K562 (cell line): ENCODE measurements around the gene LINGO4. TPM values are rescaled to one million over a fixed set of nuclear protein-coding genes. Genes with fewer than 3 reads are reported as not detected.

ENCODE experiments used
- ATAC-seq: fragments of 200-7000 bp; cut with Tn5 transposase; 3 replicates; pipeline ENCODE4 v1.9.1; 2020; ENCODE audit warnings: moderate library complexity
- BruUV-seq: library from RNA; stranded (reverse); fragments of 400-500 nt; replicated peaks from 2 replicates; lab custom pipeline; 2021; lab: Mats Ljungman, UMichigan
- CTCF ChIA-PET: fragments of 300-600 bp; formaldehyde crosslinking; extraction: SDS; loops from one replicate; lab custom pipeline; 2021; ENCODE audit warnings: low intra/inter-chr PET ratio; lab: Yijun Ruan, JAX
- POLR2A ChIA-PET: fragments of 300-600, 350-650 bp; sonication (Branson Sonifier 250); formaldehyde crosslinking; extraction: SDS; loops from one replicate; lab custom pipeline; 2021; ENCODE audit warnings: antibody characterized with exemption, inconsistent platforms; lab: Yijun Ruan, JAX
- DNase-seq, 4 experiments: peaks; one replicate each; pipeline versions ENCODE4 v3.0.0 to v3.0.0-alpha.2; 2011 to 2018; ENCODE audit warnings: low spot score in 3 of 4, mixed read lengths in 3 of 4; ENCODE audit errors: extremely low read depth in 1 of 4
- FAIRE-seq: peaks from 2 replicates; lab custom pipeline; 2011; peaks lifted over from hg19 to GRCh38; lab: Jason Lieb, UNC
- H2AFZ ChIP-seq: 2 replicates; pipeline ENCODE4 v1.6.0; 2011; ENCODE audit warnings: low read depth, low read length, control low read depth, inconsistent platforms
- H3K27ac ChIP-seq: fragments of 200-600 bp; 3 replicates; pipeline ENCODE4 v1.8.0; 2011; ENCODE audit warnings: low read depth, mild to moderate bottlenecking, control low read depth, inconsistent platforms, low read length, moderate library complexity, mixed read lengths; ENCODE audit errors: extremely low read depth
- H3K27me3 ChIP-seq, 2 experiments: fragments of 300-600 bp in 1 of 2; 2 replicates in 1 of 2; 3 replicates in 1 of 2; pipeline versions ENCODE4 v1.6.0 to v1.8.0; 2011; ENCODE audit warnings: inconsistent platforms in 2 of 2, low read length in 2 of 2, mild to moderate bottlenecking in 1 of 2, mixed read lengths in 1 of 2, moderate library complexity in 1 of 2; ENCODE audit not compliant: control insufficient read depth in 2 of 2, insufficient read depth in 2 of 2
- H3K36me3 ChIP-seq: fragments of 300-600 bp; 3 replicates; pipeline ENCODE4 v1.8.0; 2011; ENCODE audit warnings: mild to moderate bottlenecking, low read length, inconsistent platforms; ENCODE audit not compliant: control insufficient read depth, insufficient read depth
- H3K4me1 ChIP-seq, 2 experiments: fragments of 200-600 bp in 1 of 2; replicated peaks in 1 of 2; 2 replicates in 1 of 2; 3 replicates in 1 of 2; pipeline versions ENCODE4 v1.5.1 to v1.8.0; 2011; ENCODE audit warnings: inconsistent platforms in 2 of 2, low read length in 2 of 2, mild to moderate bottlenecking in 1 of 2, mixed read lengths in 1 of 2, moderate library complexity in 1 of 2; ENCODE audit not compliant: control insufficient read depth in 2 of 2, insufficient read depth in 2 of 2
- H3K4me2 ChIP-seq: 2 replicates; pipeline ENCODE4 v1.6.1; 2011; ENCODE audit warnings: low read length, control low read depth, inconsistent platforms, mixed read lengths; ENCODE audit not compliant: insufficient read depth
- H3K4me3 ChIP-seq: fragments of 200-600 bp; sonication (generic), shearing (Covaris generic); 2 replicates; pipeline ENCODE4 v1.5.1; 2016; ENCODE audit warnings: control low read depth, inconsistent platforms
- H3K79me2 ChIP-seq: fragments of 200-600 bp; 3 replicates; pipeline ENCODE4 v1.8.0; 2011; ENCODE audit warnings: low read length, inconsistent platforms; ENCODE audit not compliant: control insufficient read depth, insufficient read depth
- H3K9ac ChIP-seq, 2 experiments: 2 replicates each; pipeline versions ENCODE4 v1.6.0 to v1.6.1; 2011; ENCODE audit warnings: low read depth in 2 of 2, low read length in 2 of 2, control low read depth in 1 of 2, inconsistent platforms in 1 of 2, mild to moderate bottlenecking in 1 of 2, mixed read lengths in 1 of 2; ENCODE audit not compliant: insufficient read depth in 1 of 2
- H3K9me1 ChIP-seq: one replicate; pipeline ENCODE4 v1.6.0; 2011; ENCODE audit warnings: inconsistent platforms, mild to moderate bottlenecking, low read length, moderate library complexity; ENCODE audit not compliant: control insufficient read depth, insufficient read depth
- H3K9me3 ChIP-seq: replicated peaks from 2 replicates; pipeline ENCODE4 v1.5.1; 2011; ENCODE audit warnings: low read depth, low read length, inconsistent platforms; ENCODE audit not compliant: control insufficient read depth, insufficient read depth
- H4K20me1 ChIP-seq: replicated peaks from 2 replicates; pipeline ENCODE4 v1.6.1; 2011; ENCODE audit warnings: low read length, inconsistent platforms, mixed read lengths; ENCODE audit not compliant: control insufficient read depth, insufficient read depth
- ATF1 ChIP-seq, 2 experiments: fragments of 450-650 bp in 1 of 2; IDR thresholded peaks; 2 replicates each; pipeline ENCODE4 v1.6.1; 2016; ENCODE audit warnings: missing compliant biosample characterization in 1 of 2, missing genetic modification characterization in 1 of 2
- KDM2B ChIP-seq: fragments of 250-450 bp; sonication (Bioruptor Pico); IDR thresholded peaks from 2 replicates; pipeline ENCODE4 v1.8.0; 2021; ENCODE audit warnings: mild to moderate bottlenecking, moderate library complexity
- MCM3 ChIP-seq: fragments of 450-650 bp; IDR thresholded peaks from 2 replicates; pipeline ENCODE4 v1.6.1; 2016
- MNT ChIP-seq, 2 experiments: fragments of 450-650 bp; conservative IDR thresholded peaks; 2 replicates each; pipeline ENCODE4 v1.6.1; 2017; ENCODE audit warnings: mild to moderate bottlenecking in 2 of 2, moderate library complexity in 2 of 2
- NONO ChIP-seq, 2 experiments: fragments of 200-400 bp in 1 of 2; fragments of 450-650 bp in 1 of 2; formaldehyde crosslinking in 1 of 2; IDR thresholded peaks; 2 replicates each; pipeline ENCODE4 v1.6.1; 2017; ENCODE audit warnings: low read depth in 2 of 2, mild to moderate bottlenecking in 2 of 2, moderate library complexity in 2 of 2, low read length in 1 of 2
- NR2C2 ChIP-seq, 2 experiments: fragments of 200-800 bp in 1 of 2; sonication (Bioruptor generic) in 1 of 2; sonication (generic) in 1 of 2; formaldehyde crosslinking in 1 of 2; IDR thresholded peaks; 2 replicates each; pipeline versions ENCODE4 v1.6.1 to v1.8.0; 2016 to 2022; ENCODE audit warnings: mild to moderate bottlenecking in 1 of 2, missing compliant biosample characterization in 1 of 2, missing genetic modification characterization in 1 of 2, missing genetic modification reagents in 1 of 2
- PHF20 ChIP-seq: fragments of 450-650 bp; IDR thresholded peaks from 2 replicates; pipeline ENCODE4 v1.6.1; 2018; ENCODE audit not compliant: partially characterized antibody
- PHF8 ChIP-seq: fragments of 200-600 bp; sonication (generic); IDR thresholded peaks from 2 replicates; pipeline ENCODE4 v1.6.1; 2012; ENCODE audit warnings: mixed run types, mild to moderate bottlenecking, inconsistent platforms, low read length, moderate library complexity, borderline replicate concordance
- RBBP5 ChIP-seq: fragments of 200-600 bp; sonication (generic); IDR thresholded peaks from 2 replicates; pipeline ENCODE4 v1.6.1; 2012; ENCODE audit warnings: borderline replicate concordance, mild to moderate bottlenecking, low read length, control low read depth, inconsistent platforms; ENCODE audit not compliant: insufficient read depth, poor library complexity, severe bottlenecking
- TOE1 ChIP-seq, 2 experiments: fragments of 450-650 bp in 1 of 2; sonication (generic) in 1 of 2; formaldehyde crosslinking in 1 of 2; IDR thresholded peaks; 2 replicates each; pipeline versions ENCODE4 v1.7.1 to v1.8.0; 2016 to 2022; ENCODE audit warnings: borderline replicate concordance in 2 of 2, mild to moderate bottlenecking in 2 of 2, antibody characterized with exemption in 1 of 2, inconsistent platforms in 1 of 2, low read depth in 1 of 2, missing genetic modification reagents in 1 of 2, moderate library complexity in 1 of 2
- VEZF1 ChIP-seq: fragments of 200-800 bp; sonication (Bioruptor generic); IDR thresholded peaks from 2 replicates; pipeline ENCODE4 v1.6.1; 2017; ENCODE audit warnings: missing genetic modification characterization, missing compliant biosample characterization
- ZFX ChIP-seq: sonication (generic); formaldehyde crosslinking; IDR thresholded peaks from 2 replicates; pipeline ENCODE4 v1.8.0; 2022; ENCODE audit warnings: mild to moderate bottlenecking, missing genetic modification reagents, moderate library complexity
- ZNF583 ChIP-seq: fragments of 250-450 bp; sonication (Bioruptor Pico); IDR thresholded peaks from 2 replicates; pipeline ENCODE4 v1.4.0; 2020
- WGBS: fragments of 100-300 bp; shearing (Covaris generic); methylation state at CpG from one replicate; pipeline ENCODE4 v1.1.6; 2016; ENCODE audit warnings: low coverage, mixed read lengths; ENCODE audit not compliant: insufficient coverage; ENCODE audit errors: missing lambda C conversion rate; 5-methylcytosine and 5-hydroxymethylcytosine counted together
- in situ Hi-C: fragments of 300-500 bp; cut with MboI; formaldehyde crosslinking; loops from 4 replicates; pipeline ENCODE4 v1.15.0; 2018; ENCODE audit warnings: inconsistent platforms, mixed read lengths
- intact Hi-C: fragments of 100-400 bp; cut with micrococcal nuclease; formaldehyde crosslinking; loops from 2 replicates; pipeline ENCODE4 v1.14.2; 2022
- polyA plus RNA-seq, 8 experiments: library from polyadenylated mRNA; depleted of rRNA in 4 of 8; stranded (reverse) in 5 of 8; unstranded in 3 of 8; fragments of >200 nt; fragmentation: Nextera tagmentation in 2 of 8; fragmentation: Illumina TruSeq in 1 of 8; extraction: Ambion mirVana in 2 of 8; extraction: Trizol in 1 of 8; gene quantifications; 2 replicates each; pipeline versions ENCODE4 v1.2.1 to v1.2.3, GENCODE V29; 2011 to 2014; ENCODE audit warnings: inconsistent platforms in 1 of 8, missing spikeins in 1 of 8
- total RNA-seq, 7 experiments: library from RNA; depleted of rRNA in 6 of 7; stranded (reverse); fragments of >200 nt in 6 of 7; fragmentation: Illumina TruSeq in 2 of 7; extraction: Trizol in 2 of 7; gene quantifications; 2 replicates each; pipeline versions ENCODE4 v1.2.1 to v1.2.3, GENCODE V29; 2011 to 2021; ENCODE audit warnings: low replicate concordance in 1 of 7

Gene LINGO4
- total and polyA plus RNA-seq, 9 of the 15 experiments (the other 6 are each of a cell fraction or from before 2014, with no cell fraction given) = not detected

GRCh38 chr1:151762941-151763921 lies 42.0 kb downstream of the LINGO4 start, which contains the start of gene MRPL9:
TSS of gene MRPL9 (minus strand) at chr1:151763496. CDS start at chr1:151763479, 17 bp downstream.
- peak within 1 kb of the TSS; percentile 97 for H2AFZ ChIP-seq
- peak within 1 kb of the TSS; percentile 93 for H3K4me2 ChIP-seq
- peak; percentile 99 for ATAC-seq
- FAIRE-seq = peak; percentile 80
- H3K9me3 ChIP-seq = no peaks in the 10 kb centered on the region
- peak within 1 kb of the TSS; percentile 88 for H3K27ac ChIP-seq
- ChIA-PET CTCF (no interaction called here), POLR2A (interaction anchor here (0.5 to 2.9 kb wide), 17 partner anchors 9 to 739 kb away, joined by 3 to 13 read pairs (median 3); partner anchors contain the start of genes CELF3 and TUFT1)
- no peaks in the 10 kb centered on the region for H3K9me1 ChIP-seq
- intact Hi-C loops (no loop called here), in situ Hi-C loops (no loop called here)
- H3K79me2 ChIP-seq = peaks cover 23% of the 10 kb centered on the region; the same call in 2 of the 3 replicates
- H4K20me1 ChIP-seq = no peaks in the 10 kb centered on the region
- peak; percentile 88 to 92 (median 91) for DNase-seq
- H3K4me1 ChIP-seq = peaks cover 3 to 8% of the 10 kb centered on the region in 2 experiments; a peak in 2 of 5 replicates
- peak within 1 kb of the TSS; percentile 95 for H3K4me3 ChIP-seq
- H3K36me3 ChIP-seq = peaks cover 36% of the 10 kb centered on the region; the same call in 2 of the 3 replicates
- H3K27me3 ChIP-seq = no peaks in the 10 kb centered on the region
- 1% methylated on average over 67 of the region's 68 CpGs for WGBS
- BruUV-seq = TSS peak; percentile 98
- peak within 1 kb of the TSS; percentile 94 to 96 for H3K9ac ChIP-seq
- TF ChIP-seq ZFX (CRISPR knock-in tag) (peak; percentile 91), PHF8 (peak; percentile 88; the same call in 1 of the 2 replicates), MCM3 (no peak), MNT (conservative IDR thresholded peaks at IDR 0.05) (peak; percentile 61 to 83; a peak in 3 of 4 replicates), ATF1 (CRISPR knock-in tag; IDR thresholded peaks at IDR 0.05) (peak; percentile 9; the same call in 1 of the 2 replicates), ATF1 (tag; IDR thresholded peaks at IDR 0.05) (peak; percentile 86), VEZF1 (CRISPR knock-in tag) (peak; percentile 57), ZNF583 (CRISPR knock-in tag) (0 out of 2 replicates have a peak, but pooled peaks have one; percentile 13), KDM2B (CRISPR knock-in tag) (0 out of 2 replicates have a peak, but pooled peaks have one; percentile 10), RBBP5 (peak; percentile 93), TOE1 (IDR thresholded peaks at IDR 0.05; ENCODE audit: borderline replicate concordance) (peak; percentile 38; the same call in 1 of the 2 replicates), TOE1 (CRISPR knock-in tag; IDR thresholded peaks at IDR 0.05; ENCODE audit: borderline replicate concordance, low read depth) (no peak), NONO (IDR thresholded peaks at IDR 0.05; ENCODE audit: low read depth in 2 of 2, low read length in 1 of 2) (peak in 1 of 2 experiments; percentile 76; a peak in 2 of 4 replicates), NR2C2 (CRISPR knock-in tag; IDR thresholded peaks at IDR 0.05) (no peak), NR2C2 (tag; IDR thresholded peaks at IDR 0.05) (peak; percentile 54; the same call in 1 of the 2 replicates), PHF20 (peak; percentile 99)
